K562 (cell line): Measurements from ENCODE around the gene TIA1. TPM values are rescaled to one million over a fixed set of nuclear protein-coding genes. Genes with fewer than 3 reads are reported as not detected.

Experiments used
- CHAMP1 ChIP-seq: fragments of 450-650 bp; IDR thresholded peaks from 2 replicates; pipeline ENCODE4 v1.6.1; 2016; ENCODE audit warnings: mild to moderate bottlenecking
- GABPA ChIP-seq: fragments of 200-800 bp; sonication (Bioruptor generic); conservative IDR thresholded peaks from 2 replicates; pipeline ENCODE4 v1.6.1; 2016; ENCODE audit warnings: low read depth, missing genetic modification characterization, missing compliant biosample characterization
- GTF2F1 ChIP-seq: IDR thresholded peaks from 2 replicates; pipeline ENCODE4 v1.6.1; 2011; ENCODE audit warnings: low read depth, low read length, improper control_type of control experiment
- HBP1 ChIP-seq: fragments of 450-650 bp; formaldehyde crosslinking; IDR thresholded peaks from 2 replicates; pipeline ENCODE4 v1.4.0; 2022; ENCODE audit warnings: missing genetic modification characterization
- HNRNPL ChIP-seq: fragments of 200-400 bp; formaldehyde crosslinking; IDR thresholded peaks from 2 replicates; pipeline ENCODE4 v1.6.1; 2017; ENCODE audit warnings: low read depth, mild to moderate bottlenecking, low read length
- KDM5B ChIP-seq: fragments of 200-600 bp; sonication (generic); IDR thresholded peaks from 2 replicates; pipeline ENCODE4 v1.6.1; 2012; ENCODE audit warnings: low read depth, mild to moderate bottlenecking, moderate library complexity, low read length, control low read depth, inconsistent platforms; ENCODE audit not compliant: insufficient replicate concordance
- MEF2D ChIP-seq: conservative IDR thresholded peaks from 2 replicates; pipeline ENCODE4 v1.6.1; 2016; ENCODE audit warnings: low read depth, missing genetic modification characterization, missing compliant biosample characterization
- MNT ChIP-seq, 2 experiments: fragments of 450-650 bp; conservative IDR thresholded peaks; 2 replicates each; pipeline ENCODE4 v1.6.1; 2017; ENCODE audit warnings: mild to moderate bottlenecking in 2 of 2, moderate library complexity in 2 of 2
- RBM34 ChIP-seq: fragments of 200-400 bp; formaldehyde crosslinking; IDR thresholded peaks from 2 replicates; pipeline ENCODE4 v1.6.1; 2018; ENCODE audit warnings: low read length, borderline replicate concordance; ENCODE audit not compliant: insufficient read depth
- RCOR1 ChIP-seq, 2 experiments: IDR thresholded peaks; 2 replicates each; pipeline ENCODE4 v1.6.1; 2012; ENCODE audit warnings: low read depth in 2 of 2, low read length in 2 of 2, borderline replicate concordance in 1 of 2, improper control_type of control experiment in 1 of 2
- SAFB ChIP-seq: fragments of 200-400 bp; formaldehyde crosslinking; IDR thresholded peaks from 2 replicates; pipeline ENCODE4 v1.6.1; 2017; ENCODE audit warnings: low read depth, low read length, borderline replicate concordance
- SMARCA4 ChIP-seq: fragments of 450-650 bp; IDR thresholded peaks from 2 replicates; pipeline ENCODE4 v1.6.1; 2016
- SNIP1 ChIP-seq: fragments of 450-650 bp; IDR thresholded peaks from 2 replicates; pipeline ENCODE4 v1.7.1; 2017; ENCODE audit warnings: low read depth, mild to moderate bottlenecking
- ZKSCAN3 ChIP-seq: fragments of 250-450 bp; sonication (Bioruptor Pico); IDR thresholded peaks from 2 replicates; pipeline ENCODE4 v1.4.0; 2020
- ZNF146 ChIP-seq: IDR thresholded peaks from one replicate; pipeline ENCODE4 v1.6.1; 2018; ENCODE audit warnings: missing compliant biosample characterization; ENCODE audit not compliant: unreplicated experiment
- ZNF197 ChIP-seq: fragments of 200-800 bp; sonication (Bioruptor generic); IDR thresholded peaks from 2 replicates; pipeline ENCODE4 v1.6.1; 2016; ENCODE audit warnings: low read depth, missing genetic modification characterization, missing compliant biosample characterization
- ZNF277 ChIP-seq: fragments of 250-450 bp; sonication (Bioruptor Pico); IDR thresholded peaks from 2 replicates; pipeline ENCODE4 v1.8.0; 2022; ENCODE audit warnings: inconsistent platforms, mild to moderate bottlenecking, moderate library complexity, borderline replicate concordance
- ZNF324 ChIP-seq: fragments of 250-450 bp; sonication (Bioruptor Pico); IDR thresholded peaks from 2 replicates; pipeline ENCODE4 v1.4.0; 2020; ENCODE audit warnings: mild to moderate bottlenecking
- ZNF740 ChIP-seq, 3 experiments: fragments of 200-800 bp in 1 of 3; sonication (Bioruptor generic) in 1 of 3; sonication (generic) in 1 of 3; formaldehyde crosslinking in 1 of 3; IDR thresholded peaks; 2 replicates each; pipeline versions ENCODE4 v1.6.1 to v1.8.0; 2016 to 2022; ENCODE audit warnings: mild to moderate bottlenecking in 2 of 3, missing compliant biosample characterization in 2 of 3, missing genetic modification characterization in 2 of 3, missing genetic modification reagents in 1 of 3
- polyA plus RNA-seq, 8 experiments: library from polyadenylated mRNA; depleted of rRNA in 4 of 8; stranded (reverse) in 5 of 8; unstranded in 3 of 8; fragments of >200 nt; fragmentation: Nextera tagmentation in 2 of 8; fragmentation: Illumina TruSeq in 1 of 8; extraction: Ambion mirVana in 2 of 8; extraction: Trizol in 1 of 8; gene quantifications; 2 replicates each; pipeline versions ENCODE4 v1.2.1 to v1.2.3, GENCODE V29; 2011 to 2014; ENCODE audit warnings: inconsistent platforms in 1 of 8, missing spikeins in 1 of 8
- total RNA-seq, 7 experiments: library from RNA; depleted of rRNA in 6 of 7; stranded (reverse); fragments of >200 nt in 6 of 7; fragmentation: Illumina TruSeq in 2 of 7; extraction: Trizol in 2 of 7; gene quantifications; 2 replicates each; pipeline versions ENCODE4 v1.2.1 to v1.2.3, GENCODE V29; 2011 to 2021; ENCODE audit warnings: low replicate concordance in 1 of 7

TIA1 gene
- total and polyA plus RNA-seq, 9 of the 15 experiments (the other 6 are each of a cell fraction or from before 2014, with no cell fraction given) = 25.3 to 129 (median 79.6) TPM

GRCh38 chr2:70190418-70191243 is 57.8 kb downstream of the TIA1 start, which contains the start of gene C2orf42 (continued):
- no peak for TF ChIP-seq SNIP1
- TF ChIP-seq KDM5B = peak; percentile 93
- TF ChIP-seq MNT (conservative IDR thresholded peaks at IDR 0.05) = peak; percentile 89 to 92
- no peak for TF ChIP-seq ZNF324 (CRISPR knock-in tag)
- TF ChIP-seq MEF2D (tag) = no peak
- TF ChIP-seq GABPA (tag) = peak; percentile 98
- no peak for TF ChIP-seq ZKSCAN3 (CRISPR knock-in tag)
- TF ChIP-seq ZNF197 (CRISPR knock-in tag) = peak; percentile 91; the same call in 1 of the 2 replicates
- peak; percentile 92; the same call in 1 of the 2 replicates for TF ChIP-seq SAFB
- no peak; the same call in 1 of the 2 replicates for TF ChIP-seq SMARCA4
- no peak for TF ChIP-seq HBP1 (CRISPR knock-in tag)
- TF ChIP-seq RCOR1 (IDR thresholded peaks at IDR 0.05; ENCODE audit: borderline replicate concordance in 1 of 2, low read depth in 2 of 2, low read length in 2 of 2) = peak; percentile 31 to 66; a peak in 3 of 4 replicates
- no peak for TF ChIP-seq ZNF146 (CRISPR knock-in tag)
- TF ChIP-seq CHAMP1 = no peak
- TF ChIP-seq RBM34 = no peak
- no peak for TF ChIP-seq ZNF740 (CRISPR knock-in tag; IDR thresholded peaks at IDR 0.05)
- no peak for TF ChIP-seq ZNF740 (tag; IDR thresholded peaks at IDR 0.05)
- TF ChIP-seq GTF2F1 = no peak
- TF ChIP-seq HNRNPL = no peak
- no peak for TF ChIP-seq ZNF277
